Testis (tissue), 3 donors: ENCODE results near the gene VEGFB. TPM values are rescaled to one million over a fixed set of nuclear protein-coding genes. Genes with fewer than 3 reads are reported as not detected.
A peak's percentile ranks its signal among the peaks of the same experiment; 100 is the strongest.

ENCODE experiments used
- DNase-seq: peaks from one replicate; pipeline ENCODE4 v3.0.0-alpha.2; 2019
- H3K27ac ChIP-seq, 2 donors: fragments of 200-600 bp; sonication (generic); one replicate each; pipeline ENCODE4 v1.5.1; 2019
- H3K27me3 ChIP-seq: fragments of 200-600 bp; sonication (generic); one replicate; pipeline ENCODE4 v1.5.1; 2019
- H3K36me3 ChIP-seq: fragments of 200-600 bp; sonication (generic); one replicate; pipeline ENCODE4 v1.5.1; 2017; ENCODE audit warnings: low read depth; ENCODE audit errors: missing control alignments
- H3K4me1 ChIP-seq: fragments of 200-600 bp; sonication (generic); one replicate; pipeline ENCODE4 v1.5.1; 2019
- H3K4me3 ChIP-seq, 2 donors: fragments of 200-600 bp; sonication (generic); one replicate each; pipeline ENCODE4 v1.5.1; 2017 to 2019
- H3K9me3 ChIP-seq: fragments of 200-600 bp; sonication (generic); one replicate; pipeline ENCODE4 v1.5.1; 2017
- CTCF ChIP-seq, 3 experiments: fragments of 450-650 bp in 2 of 3; fragments of 200-600 bp in 1 of 3; sonication (generic) in 1 of 3; IDR thresholded peaks; one replicate each; pipeline ENCODE4 v1.5.1; 2016 to 2019; ENCODE audit warnings: antibody characterized with exemption in 3 of 3, mild to moderate bottlenecking in 2 of 3, moderate library complexity in 1 of 3
- POLR2A ChIP-seq: fragments of 450-650 bp; IDR thresholded peaks from one replicate; pipeline ENCODE4 v1.6.1; 2017; ENCODE audit warnings: antibody characterized with exemption, mild to moderate bottlenecking, moderate library complexity
- WGBS, 2 donors: methylation state at CpG; one replicate each; pipeline ENCODE4 v1.1.5; 2018; 5-methylcytosine and 5-hydroxymethylcytosine counted together
- intact Hi-C: fragments of 100-400 bp; cut with DNase I; formaldehyde crosslinking; loops from one replicate; pipeline ENCODE4 v1.15.1; 2023; ENCODE audit warnings: low total_unique reads
- polyA plus RNA-seq: library from polyadenylated mRNA; stranded (reverse); fragments of 350-450 nt; fragmentation: Illumina TruSeq; extraction: RNeasy Lipid Tissue Mini Kit (QIAGEN cat#74804); gene quantifications from one replicate; pipeline ENCODE4 v1.2.3, GENCODE V29; 2014; ENCODE audit warnings: low read depth, low replicate concordance; ENCODE audit not compliant: insufficient read depth
- total RNA-seq, 2 donors: library from RNA; depleted of rRNA; stranded (reverse); fragments of >200 nt; gene quantifications; one replicate each; pipeline ENCODE4 v1.2.3, GENCODE V29; 2016

The VEGFB gene
- total and polyA plus RNA-seq, 3 donors from 2014 or later, result 19.1 to 57.3 (median 47.8) TPM

GRCh38 chr11:64232967-64233315 is 1.4 kb upstream of the VEGFB start:
- intact Hi-C loops, result no loop called here
- no peaks in the 10 kb centered on the region for H3K36me3 ChIP-seq
- TF ChIP-seq CTCF (IDR thresholded peaks at IDR 0.05), result no peak
- no peak for TF ChIP-seq POLR2A
- DNase-seq, result no peak
- no peak overlapping the region for H3K4me3 ChIP-seq
- no peaks in the 10 kb centered on the region for H3K9me3 ChIP-seq
- peaks cover 27% of the 10 kb centered on the region for H3K4me1 ChIP-seq
- 87 to 89% methylated on average over 8 of the region's 8 CpGs for WGBS, 2 donors
- no peaks in the 10 kb centered on the region for H3K27me3 ChIP-seq
- no peak overlapping the region for H3K27ac ChIP-seq

GRCh38 chr11:64234647-64235379 is 429 bp downstream of the VEGFB start:
- WGBS, 2 donors, result 1 to 5% methylated on average over 19 to 47 of the region's 80 CpGs
- Histone ChIP-seq H3K36me3 (no peaks in the 10 kb centered on the region), H3K4me1 (peaks cover 23% of the 10 kb centered on the region), H3K27me3 (no peaks in the 10 kb centered on the region), H3K27ac (peak overlapping the region; percentile 77 to 89), H3K9me3 (no peaks in the 10 kb centered on the region), H3K4me3 (peak overlapping the region; percentile 61 to 73)
- DNase-seq, result peak; percentile 39
- no peak for TF ChIP-seq CTCF (IDR thresholded peaks at IDR 0.05)
- no peak for TF ChIP-seq POLR2A
- intact Hi-C loops, result no loop called here

- DNase-seq, result no peak
- Histone ChIP-seq H3K9me3 (no peaks in the 10 kb centered on the region), H3K27ac (peak overlapping the region in 1 of 2 donors; percentile 89), H3K4me3 (peak overlapping the region in 1 of 2 donors; percentile 73), H3K4me1 (peaks cover 29% of the 10 kb centered on the region), H3K36me3 (no peaks in the 10 kb centered on the region), H3K27me3 (no peaks in the 10 kb centered on the region)
- 80 to 86% methylated on average over 8 to 12 of the region's 12 CpGs for WGBS, 2 donors
- intact Hi-C loops, result no loop called here
- TF ChIP-seq POLR2A, result no peak
- no peak for TF ChIP-seq CTCF (IDR thresholded peaks at IDR 0.05)
Measured at GRCh38 chr11:64235437-64236161, 1.2 kb downstream of the VEGFB start.

- no peak overlapping the region for H3K27ac ChIP-seq
- no peaks in the 10 kb centered on the region for H3K9me3 ChIP-seq
- intact Hi-C loops, result no loop called here
- H3K36me3 ChIP-seq, result no peaks in the 10 kb centered on the region
- no peak for DNase-seq
- no peak overlapping the region for H3K4me3 ChIP-seq
- peaks cover 32% of the 10 kb centered on the region for H3K4me1 ChIP-seq
- WGBS, 2 donors, result 68 to 76% methylated on average over 12 of the region's 12 CpGs
- H3K27me3 ChIP-seq, result no peaks in the 10 kb centered on the region
- no peak for TF ChIP-seq CTCF (IDR thresholded peaks at IDR 0.05)
- no peak for TF ChIP-seq POLR2A
Measured at GRCh38 chr11:64237484-64237951, 3.1 kb downstream of the VEGFB start.
